HG03025 (cell line): Measurements from ENCODE around the gene PHF21A.
"Not testable (repeated sequence)": the region's sequence is repeated elsewhere in the genome, so short reads cannot be mapped to it uniquely, and the experiment has no call there.

Experiments
- ATAC-seq: cut with Tn5 transposase; IDR thresholded peaks from one replicate; pipeline ENCODE4 v1.9.1; 2021; ENCODE audit warnings: mild to moderate bottlenecking, moderate library complexity; ENCODE audit not compliant: unreplicated experiment, low FRiP score

PHF21A gene

DNA sequence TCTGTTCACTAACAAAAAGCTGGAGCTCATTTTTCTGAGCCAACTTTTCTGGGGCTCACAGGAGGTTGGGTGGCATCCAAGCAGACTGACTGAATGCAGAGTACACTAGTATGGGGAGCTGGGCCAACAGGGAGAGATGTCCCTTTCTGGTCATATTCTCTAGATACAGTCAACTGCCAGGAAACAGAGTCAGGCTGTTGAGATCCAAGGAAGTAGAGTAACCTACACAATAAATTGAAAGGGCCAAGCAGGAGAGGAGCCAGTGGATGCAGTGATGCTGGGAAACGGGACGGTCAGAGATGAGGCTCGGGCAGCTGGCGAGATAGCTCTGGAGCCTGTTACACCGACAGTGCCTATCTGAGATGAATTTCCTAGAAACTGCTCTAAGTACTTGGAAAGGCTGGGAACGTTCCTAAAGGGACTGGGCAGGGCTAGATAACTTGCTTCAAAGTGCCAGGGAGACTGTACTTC, 127.7 kb downstream of the PHF21A start:
- no peak for ATAC-seq

- ATAC-seq, result no peak
Observed at GRCh38 chr11:45988921-45989320, 132.3 kb downstream of the PHF21A start.

DNA sequence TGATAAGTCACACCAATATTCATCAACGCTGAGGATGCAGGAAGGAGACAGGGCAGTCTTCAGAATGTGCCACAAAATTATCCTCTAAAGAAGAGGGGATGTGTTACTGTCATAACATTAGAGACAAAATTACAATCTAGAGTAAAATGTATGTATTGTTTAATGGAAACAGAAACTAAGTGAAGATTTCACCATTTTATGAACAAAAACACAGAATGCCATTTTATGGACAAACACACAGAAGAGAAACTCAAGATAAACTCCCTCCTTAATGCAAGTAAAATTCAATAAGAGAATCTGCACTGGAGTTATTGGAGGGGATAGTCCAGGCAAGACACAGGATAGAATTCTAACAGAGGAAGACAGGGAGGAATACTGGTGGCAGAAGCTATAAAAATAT, 136.0 kb downstream of the PHF21A start:
- no peak for ATAC-seq

GRCh38 chr11:45984192-45984591, 137.1 kb downstream of the PHF21A start:
- no peak for ATAC-seq

- no peak for ATAC-seq
Observed at GRCh38 chr11:45983471-45983845, 137.8 kb downstream of the PHF21A start.

- ATAC-seq, result no peak
Observed at GRCh38 chr11:45982656-45983470, 138.4 kb downstream of the PHF21A start.

- not testable (repeated sequence) for ATAC-seq
Observed at GRCh38 chr11:45981826-45982225, 139.4 kb downstream of the PHF21A start.

GRCh38 chr11:45974806-45975205, 146.4 kb downstream of the PHF21A start:
- no peak for ATAC-seq

GRCh38 chr11:45973601-45974000, 147.7 kb downstream of the PHF21A start:
- ATAC-seq, result no peak

- no peak for ATAC-seq
Observed at GRCh38 chr11:45968901-45969300, 152.4 kb downstream of the PHF21A start.

DNA sequence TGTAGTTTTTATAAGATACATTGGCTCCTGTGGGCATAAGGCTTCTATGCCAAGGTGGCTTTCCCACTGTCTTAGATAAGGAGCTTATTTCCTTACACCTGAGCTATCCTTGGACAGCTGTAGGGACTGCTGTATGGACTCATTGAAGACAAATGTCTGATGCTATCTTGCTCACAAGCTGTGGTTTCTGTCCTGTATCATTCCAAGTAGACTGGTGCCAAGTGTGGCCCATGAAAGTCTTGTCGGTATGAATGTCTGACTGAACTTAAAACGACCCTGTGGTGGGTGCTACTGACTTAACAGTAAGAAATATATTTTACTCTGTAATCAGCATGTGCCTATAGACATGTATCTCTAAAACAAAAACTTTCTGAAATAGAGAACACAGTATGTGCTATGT, 153.7 kb downstream of the PHF21A start:
- no peak for ATAC-seq

DNA sequence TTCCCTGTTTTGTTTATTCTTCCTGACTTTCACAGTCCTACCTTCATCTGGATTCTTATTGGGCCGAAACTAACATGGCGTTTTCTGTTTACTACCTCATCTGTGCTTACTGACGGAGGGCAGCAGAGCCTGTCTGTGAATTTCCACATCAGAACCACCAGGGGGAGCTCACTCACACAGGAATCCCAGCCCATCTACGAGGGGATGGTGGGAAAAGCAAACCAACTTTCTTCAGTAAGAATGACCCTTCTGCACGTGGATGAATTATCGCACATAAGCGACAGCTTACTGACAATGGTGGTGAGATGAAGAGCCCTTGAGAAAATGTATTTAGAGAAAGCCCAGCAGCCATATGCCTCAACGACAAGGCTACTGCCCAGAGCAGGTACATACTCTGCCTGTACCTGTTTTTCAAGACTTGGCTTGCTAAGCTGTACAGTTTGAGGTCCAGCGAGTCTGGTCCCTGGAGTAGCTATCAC, 156.3 kb downstream of the PHF21A start:
- ATAC-seq, result no peak

DNA sequence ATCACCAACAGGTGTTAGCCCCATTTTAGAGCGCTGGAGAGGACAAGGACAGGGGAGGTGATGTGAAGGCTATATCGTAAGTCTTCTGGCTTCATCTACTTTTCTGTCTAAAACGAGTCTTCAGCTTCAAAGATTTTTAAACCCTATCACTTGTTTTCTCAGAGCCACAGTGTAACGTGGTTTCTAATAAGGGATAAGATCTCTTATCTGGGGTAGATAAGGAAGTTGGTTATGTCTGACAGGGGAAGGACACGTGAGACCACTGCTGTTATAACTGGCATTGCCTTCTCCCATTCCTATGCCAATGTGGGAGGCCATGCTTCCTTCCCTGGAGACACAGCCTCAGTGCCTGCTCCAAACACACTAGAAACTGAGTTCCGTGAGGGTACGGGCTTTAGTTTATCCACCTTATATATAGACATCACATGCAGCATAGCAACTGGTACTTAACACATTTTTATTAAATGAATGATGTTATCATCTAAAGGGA, 159.5 kb downstream of the PHF21A start:
- no peak for ATAC-seq

DNA sequence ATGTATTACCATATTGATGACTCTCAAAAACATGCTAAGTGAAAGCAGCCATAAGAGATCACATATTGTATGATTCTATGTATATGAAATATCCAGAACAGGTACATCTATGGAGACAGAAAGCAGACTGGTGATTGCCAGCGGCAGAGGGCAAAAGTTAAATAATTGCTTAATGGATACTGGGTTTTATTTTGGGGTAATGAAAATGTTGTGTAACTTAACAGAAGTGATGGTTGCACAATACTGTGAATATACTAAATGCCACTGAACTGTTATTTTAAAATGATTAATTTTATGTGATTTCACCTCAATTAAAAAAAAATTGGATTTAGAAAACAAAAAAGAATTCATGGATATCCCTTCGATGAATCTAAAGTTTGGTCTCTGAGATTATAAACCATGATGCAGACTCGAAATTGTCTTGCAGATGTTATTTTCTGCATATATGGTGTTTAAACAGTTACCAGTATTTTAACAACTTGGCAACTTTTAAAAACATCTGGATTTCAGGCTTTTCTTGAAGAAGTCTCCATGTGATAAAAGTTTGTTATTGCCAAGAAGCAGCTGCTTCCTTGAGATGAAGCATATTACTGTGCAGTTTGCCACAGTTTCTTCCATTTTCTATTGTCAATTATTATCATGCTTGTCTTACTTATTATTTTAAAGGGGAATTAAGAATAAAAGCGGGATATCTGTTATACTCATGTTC, 160.7 kb downstream of the PHF21A start:
- no peak for ATAC-seq

DNA sequence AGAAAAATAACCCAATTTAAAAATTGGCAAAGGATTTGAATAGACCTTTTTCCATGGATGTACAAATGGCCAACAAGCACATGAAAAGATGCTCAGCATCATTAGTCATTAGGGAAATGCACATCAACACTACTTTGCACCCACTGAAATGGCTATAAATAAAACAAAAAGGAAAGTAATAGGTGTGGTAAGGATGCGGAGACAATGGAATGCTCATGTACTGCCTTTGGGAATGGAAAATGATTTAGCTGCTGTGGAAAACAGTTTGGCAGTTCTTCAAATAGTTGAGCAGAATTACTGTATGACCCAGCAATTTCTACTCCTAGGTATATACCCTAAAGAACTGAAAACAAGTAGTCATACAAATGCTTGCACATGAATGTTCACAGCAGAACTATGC, 161.4 kb downstream of the PHF21A start:
- no peak for ATAC-seq

- no peak for ATAC-seq
Observed at GRCh38 chr11:45949992-45950407, 171.3 kb downstream of the PHF21A start.

- ATAC-seq, result no peak
Observed at GRCh38 chr11:45948356-45948755, 172.9 kb downstream of the PHF21A start.

- ATAC-seq, result no peak
Observed at GRCh38 chr11:45947885-45948284, 173.4 kb downstream of the PHF21A start.

- no peak for ATAC-seq
Observed at GRCh38 chr11:45945397-45945999, 175.8 kb downstream of the PHF21A start.

- no peak for ATAC-seq
Observed at GRCh38 chr11:45942381-45942780, 178.9 kb downstream of the PHF21A start.

DNA sequence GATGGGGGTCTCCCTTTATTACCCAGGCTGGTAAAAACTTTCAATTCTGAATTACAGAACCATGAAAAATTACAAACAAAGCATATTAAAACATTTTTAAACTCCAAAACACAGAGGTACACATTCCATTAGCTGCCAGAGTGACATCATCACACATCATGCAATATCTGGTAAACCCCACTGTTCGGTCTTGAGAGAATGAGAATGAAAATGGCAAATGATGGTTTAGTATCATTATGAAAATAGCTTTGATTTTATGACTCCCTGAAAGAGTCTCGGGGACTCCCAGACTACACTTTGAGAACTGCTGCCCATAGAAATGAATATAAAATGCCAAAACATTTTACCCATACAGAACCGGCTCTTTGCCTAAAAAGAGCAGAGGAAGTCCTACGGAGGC, 180.0 kb downstream of the PHF21A start:
- ATAC-seq, result no peak
